Smooth muscle cell (in vitro differentiated cells): Measurements from ENCODE around the gene KRT73. TPM values are rescaled to one million over a fixed set of nuclear protein-coding genes. Genes with fewer than 3 reads are reported as not detected.
"Not testable (repeated sequence)": the region's sequence is repeated elsewhere in the genome, so short reads cannot be mapped to it uniquely, and the experiment has no call there.

Experiments
- DNase-seq: peaks from one replicate; lab custom pipeline; 2025; ENCODE audit not compliant: unreplicated experiment; lab: John Stamatoyannopoulos, UW
- H2AFZ ChIP-seq: fragments of 200-600 bp; sonication (generic); 2 replicates; pipeline ENCODE4 v1.6.0; 2016; ENCODE audit warnings: antibody characterized with exemption, low read depth, mild to moderate bottlenecking
- H3F3A ChIP-seq: fragments of 200-600 bp; sonication (generic); 2 replicates; pipeline ENCODE4 v1.6.0; 2017; ENCODE audit warnings: antibody characterized with exemption, low read depth
- H3K27ac ChIP-seq: fragments of 200-600 bp; sonication (generic); 2 replicates; pipeline ENCODE4 v1.5.1; 2016; ENCODE audit warnings: low read depth, mild to moderate bottlenecking
- H3K27me3 ChIP-seq: fragments of 200-600 bp; sonication (generic); 2 replicates; pipeline ENCODE4 v1.6.1; 2016; ENCODE audit warnings: low read depth, mild to moderate bottlenecking
- H3K36me3 ChIP-seq: fragments of 200-600 bp; sonication (generic); 2 replicates; pipeline ENCODE4 v1.5.1; 2016; ENCODE audit warnings: low read depth
- H3K4me1 ChIP-seq: fragments of 200-600 bp; sonication (generic); 2 replicates; pipeline ENCODE4 v1.5.1; 2016; ENCODE audit warnings: low read depth
- H3K4me2 ChIP-seq: fragments of 200-600 bp; sonication (generic); 2 replicates; pipeline ENCODE4 v1.6.0; 2016; ENCODE audit warnings: mild to moderate bottlenecking
- H3K4me3 ChIP-seq: fragments of 200-600 bp; sonication (generic); 2 replicates; pipeline ENCODE4 v1.5.1; 2016; ENCODE audit warnings: mild to moderate bottlenecking
- H3K79me2 ChIP-seq: fragments of 200-600 bp; sonication (generic); 2 replicates; pipeline ENCODE4 v1.6.0; 2016; ENCODE audit warnings: low read depth, mild to moderate bottlenecking
- H3K9ac ChIP-seq: fragments of 200-600 bp; sonication (generic); 2 replicates; pipeline ENCODE4 v1.6.0; 2016; ENCODE audit warnings: low read depth
- H3K9me3 ChIP-seq: fragments of 200-600 bp; sonication (generic); replicated peaks from 2 replicates; pipeline ENCODE4 v1.5.1; 2016; ENCODE audit warnings: low read depth
- H4K20me1 ChIP-seq: fragments of 200-600 bp; sonication (generic); 2 replicates; pipeline ENCODE4 v1.6.0; 2016; ENCODE audit warnings: low read depth
- CTCF ChIP-seq: fragments of 200-600 bp; sonication (generic); IDR thresholded peaks from 2 replicates; pipeline ENCODE4 v1.5.1; 2017; ENCODE audit warnings: borderline replicate concordance, mild to moderate bottlenecking, antibody characterized with exemption; ENCODE audit not compliant: insufficient read depth, poor library complexity, severe bottlenecking
- WGBS: methylation state at CpG from one replicate; pipeline ENCODE4 v1.1.7; 2016; ENCODE audit warnings: low lambda C conversion rate; 5-methylcytosine and 5-hydroxymethylcytosine counted together
- polyA plus RNA-seq: library from polyadenylated mRNA; unstranded; fragments of >200 nt; fragmentation: Nextera tagmentation; extraction: Ambion mirVana; gene quantifications from 2 replicates; pipeline ENCODE4 v1.2.1, GENCODE V29; 2016
- total RNA-seq: library from RNA; depleted of rRNA; stranded (reverse); fragments of >200 nt; gene quantifications from 2 replicates; pipeline ENCODE4 v1.2.3, GENCODE V29; 2014

Gene KRT73
- total and polyA plus RNA-seq, 2 experiments from 2014 or later = not detected

DNA sequence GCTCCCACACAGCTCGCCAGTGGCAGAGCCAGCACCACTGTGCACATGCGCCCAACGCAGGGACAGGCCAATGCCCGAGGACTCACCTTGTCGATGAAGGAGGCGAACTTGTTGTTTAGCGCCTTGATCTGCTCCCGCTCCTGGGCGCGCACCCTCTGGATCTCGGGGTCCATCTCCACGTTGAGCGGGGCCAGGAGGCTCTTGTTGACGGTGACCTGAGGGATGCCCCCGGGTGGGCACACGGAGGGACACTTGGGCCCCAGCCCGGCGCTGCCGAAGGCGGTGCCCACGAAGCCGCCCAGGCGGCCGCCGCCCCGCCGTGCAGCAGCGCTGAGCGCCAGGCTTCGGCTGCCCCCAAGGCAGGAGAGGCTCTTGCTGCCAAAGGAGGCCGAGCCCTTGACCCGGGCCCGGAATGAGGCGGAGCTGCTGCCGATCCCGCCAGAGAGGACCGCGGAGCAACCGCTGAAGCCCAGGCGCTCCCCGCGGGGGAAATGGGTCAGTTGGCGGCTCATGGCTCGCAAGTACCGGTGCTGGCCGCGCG, 17.3 kb downstream of the KRT73 start, which contains the start of gene KRT72:
TSS of gene KRT72 (minus strand) at position 523 of the 541 bp plus-strand sequence. CDS start at position 512, 11 bp downstream.
- no peak for TF ChIP-seq CTCF
- H3K27me3 ChIP-seq = peaks cover 47% of the 10 kb centered on the region

DNA sequence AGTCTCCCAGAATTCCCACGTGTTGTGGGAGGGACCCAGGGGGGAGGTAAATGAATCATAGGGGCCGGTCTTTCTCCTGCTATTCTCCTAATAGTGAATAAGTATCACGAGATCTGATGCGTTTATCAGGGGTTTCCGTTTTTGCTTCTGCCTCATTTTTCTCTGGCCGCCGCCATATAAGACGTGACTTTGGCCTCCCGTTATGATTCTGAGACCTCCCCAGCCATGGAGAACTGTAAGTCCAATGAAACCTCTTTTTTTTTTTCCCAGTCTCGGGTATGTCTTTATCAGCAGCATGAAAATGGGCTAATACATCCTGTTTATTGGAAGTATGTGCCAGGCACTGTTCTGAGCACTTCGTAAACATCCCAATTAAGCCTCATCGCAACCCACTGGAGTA, 17.9 kb downstream of the KRT73 start:
- Histone ChIP-seq H3K36me3 (no peaks in the 10 kb centered on the region), H3K4me1 (no peaks in the 10 kb centered on the region), H3K79me2 (no peaks in the 10 kb centered on the region), H3K27me3 (peaks cover 46% of the 10 kb centered on the region), H3K4me2 (no peak overlapping the region), H3K9ac (no peak overlapping the region), H4K20me1 (no peaks in the 10 kb centered on the region), H2AFZ (no peak overlapping the region), H3K9me3 (no peaks in the 10 kb centered on the region), H3K27ac (no peak overlapping the region), H3K4me3 (no peak overlapping the region), H3F3A (no peaks in the 10 kb centered on the region)
- WGBS = 88% methylated on average over 12 of the region's 12 CpGs
- no peak for DNase-seq
- no peak for TF ChIP-seq CTCF

More for the DNA sequence above, 17.3 kb downstream of the KRT73 start, which contains the start of gene KRT72:
- Histone ChIP-seq H3K9me3 (no peaks in the 10 kb centered on the region), H3K79me2 (no peaks in the 10 kb centered on the region), H3K4me3 (no peak within 1 kb of the TSS), H3K4me2 (no peak within 1 kb of the TSS), H3K9ac (no peak within 1 kb of the TSS), H3K36me3 (no peaks in the 10 kb centered on the region), H4K20me1 (no peaks in the 10 kb centered on the region), H3K27ac (no peak within 1 kb of the TSS), H3F3A (no peaks in the 10 kb centered on the region), H3K4me1 (no peaks in the 10 kb centered on the region), H2AFZ (no peak within 1 kb of the TSS)
- 90% methylated on average over 48 of the region's 48 CpGs for WGBS
- DNase-seq = no peak

DNA sequence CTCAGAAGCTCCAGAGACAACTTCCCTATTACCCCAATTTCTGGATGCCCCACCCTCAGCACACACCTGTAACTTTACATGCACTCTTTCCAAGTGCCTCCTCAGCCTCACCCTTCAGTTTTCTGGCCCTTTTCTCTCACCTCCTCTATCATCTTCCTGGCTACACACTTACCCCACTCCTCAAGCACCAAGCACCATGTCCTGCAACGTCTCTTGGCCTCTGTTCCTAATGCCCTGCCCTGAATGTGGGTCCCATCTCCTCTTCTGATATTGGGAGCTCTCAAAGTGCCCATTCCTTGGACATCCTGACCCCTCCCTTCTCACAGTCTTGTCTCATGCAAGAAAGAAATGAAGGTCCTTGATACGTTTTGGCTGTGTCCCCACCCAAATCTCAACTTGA, 18.3 kb downstream of the KRT73 start:
- H3K36me3 ChIP-seq = no peaks in the 10 kb centered on the region
- no peaks in the 10 kb centered on the region for H3F3A ChIP-seq
- H3K79me2 ChIP-seq = no peaks in the 10 kb centered on the region
- TF ChIP-seq CTCF = no peak
- no peak for DNase-seq
- H3K9me3 ChIP-seq = no peaks in the 10 kb centered on the region
- H3K27ac ChIP-seq = no peak overlapping the region
- 76% methylated on average over 2 of the region's 2 CpGs for WGBS
- H3K4me3 ChIP-seq = no peak overlapping the region
- H3K4me1 ChIP-seq = no peaks in the 10 kb centered on the region
- no peak overlapping the region for H3K4me2 ChIP-seq
- H4K20me1 ChIP-seq = no peaks in the 10 kb centered on the region
- no peak overlapping the region for H3K9ac ChIP-seq
- no peak overlapping the region for H2AFZ ChIP-seq
- H3K27me3 ChIP-seq = peaks cover 46% of the 10 kb centered on the region

DNA sequence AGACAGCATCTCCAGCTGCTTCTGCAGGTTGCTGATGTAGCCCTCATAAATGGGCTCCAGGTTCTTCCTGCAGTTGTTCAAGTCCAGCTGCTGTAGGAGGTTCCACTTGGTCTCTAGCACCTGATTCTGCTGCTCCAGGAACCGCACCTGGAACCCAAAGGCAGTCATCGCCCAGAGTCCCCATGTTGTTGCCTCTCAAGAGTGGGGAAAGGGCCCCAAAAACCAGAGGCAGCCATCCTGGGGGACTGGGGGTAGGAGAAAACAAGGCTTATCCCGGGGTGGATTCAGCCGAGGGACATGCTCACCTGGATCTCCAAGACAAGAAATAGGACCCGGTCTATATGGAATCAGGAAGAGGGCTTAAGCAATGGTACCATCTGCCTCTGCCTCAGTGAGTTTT, 19.4 kb downstream of the KRT73 start:
- no peaks in the 10 kb centered on the region for H4K20me1 ChIP-seq
- H3F3A ChIP-seq = no peaks in the 10 kb centered on the region
- H3K9me3 ChIP-seq = no peaks in the 10 kb centered on the region
- no peak for TF ChIP-seq CTCF
- H2AFZ ChIP-seq = no peak overlapping the region
- H3K36me3 ChIP-seq = no peaks in the 10 kb centered on the region
- H3K4me1 ChIP-seq = no peaks in the 10 kb centered on the region
- H3K27me3 ChIP-seq = peaks cover 46% of the 10 kb centered on the region
- no peak overlapping the region for H3K4me3 ChIP-seq
- no peak overlapping the region for H3K4me2 ChIP-seq
- H3K79me2 ChIP-seq = no peaks in the 10 kb centered on the region
- H3K27ac ChIP-seq = no peak overlapping the region
- WGBS = 90% methylated on average over 5 of the region's 5 CpGs
- DNase-seq = no peak
- H3K9ac ChIP-seq = no peak overlapping the region

DNA sequence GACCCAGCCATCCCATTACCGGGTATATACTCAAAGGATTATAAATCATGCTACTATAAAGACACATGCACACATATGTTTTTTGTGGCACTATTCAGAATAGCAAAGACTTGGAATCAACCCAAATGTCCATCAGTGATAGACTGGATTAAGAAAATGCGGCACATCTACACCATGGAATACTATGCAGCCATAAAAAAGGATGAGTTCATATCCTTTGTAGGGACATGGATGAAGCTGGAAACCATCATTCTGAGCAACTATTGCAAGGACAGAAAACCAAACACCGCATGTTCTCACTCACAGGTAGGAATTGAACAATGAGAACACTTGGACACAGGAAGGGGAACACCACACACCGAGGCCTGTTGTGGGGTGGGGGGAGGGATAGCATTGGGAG, 24.1 kb downstream of the KRT73 start:
- H4K20me1 ChIP-seq, H3K4me2 ChIP-seq, H2AFZ ChIP-seq, H3K4me3 ChIP-seq, H3K9ac ChIP-seq, H3K27ac ChIP-seq, H3K36me3 ChIP-seq, H3K79me2 ChIP-seq, DNase-seq, H3K4me1 ChIP-seq, H3F3A ChIP-seq, H3K9me3 ChIP-seq: not testable (repeated sequence)
- H3K27me3 ChIP-seq = peaks cover 36% of the 10 kb centered on the region
- WGBS = 83% methylated on average over 4 of the region's 4 CpGs
